ENCODE results near the gene POC1A.
"Not testable (repeated sequence)": the region's sequence is repeated elsewhere in the genome, so short reads cannot be mapped to it uniquely, and the experiment has no call there.

The POC1A gene

DNA sequence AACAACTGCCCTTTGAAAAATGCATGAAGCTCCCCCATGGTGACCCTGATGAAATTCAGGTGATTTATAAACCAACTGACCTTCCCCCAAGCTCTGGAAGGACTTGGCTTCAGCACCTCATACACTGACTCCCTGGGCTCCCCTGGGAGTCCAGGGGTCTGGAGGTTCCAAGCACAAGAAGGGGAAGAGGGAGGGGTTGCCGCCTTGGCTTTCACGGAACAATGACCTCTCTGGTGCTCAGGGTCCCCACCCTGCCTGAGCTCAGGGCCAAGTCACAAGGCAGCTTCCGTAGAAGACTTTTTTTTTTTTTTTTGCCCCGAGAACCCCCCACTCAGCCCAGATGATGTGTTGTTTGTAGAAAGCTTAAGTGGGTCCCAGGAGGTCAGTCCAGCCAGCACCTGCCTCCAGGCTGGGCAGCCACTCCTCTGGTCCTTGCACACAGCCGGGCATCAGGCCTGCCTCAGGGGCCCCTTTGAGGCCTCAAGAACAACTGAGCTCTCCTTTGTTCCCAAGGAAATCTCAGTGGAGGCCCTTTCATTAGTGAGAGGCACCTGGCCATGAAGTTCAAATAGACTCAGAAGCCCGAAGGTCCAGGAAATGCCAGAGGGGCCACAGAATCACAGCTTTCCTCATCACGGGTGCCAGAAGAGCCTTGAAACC, 29.7 kb upstream of the POC1A start:
- FAIRE-seq, result no peak

DNA sequence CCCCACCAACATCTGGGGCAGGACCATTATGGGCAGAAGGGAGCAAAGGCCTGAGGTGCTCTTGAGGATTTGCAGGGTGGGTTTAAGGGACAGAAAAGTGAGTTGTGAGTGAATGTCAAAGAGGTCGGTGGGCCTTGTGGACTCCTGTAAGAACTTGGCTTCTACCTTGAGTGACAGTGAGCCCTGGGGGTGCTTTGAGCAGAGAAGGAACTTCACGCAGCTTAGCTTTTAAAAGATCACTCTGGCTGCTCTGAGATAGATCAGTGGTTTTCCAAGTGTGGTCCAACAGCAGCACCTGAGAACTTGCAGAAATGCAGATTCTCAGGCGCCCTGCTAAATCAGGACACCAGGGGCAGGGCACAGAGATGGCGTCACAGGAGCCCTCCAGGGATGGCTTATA, 28.5 kb upstream of the POC1A start:
- FAIRE-seq, result no peak

DNA sequence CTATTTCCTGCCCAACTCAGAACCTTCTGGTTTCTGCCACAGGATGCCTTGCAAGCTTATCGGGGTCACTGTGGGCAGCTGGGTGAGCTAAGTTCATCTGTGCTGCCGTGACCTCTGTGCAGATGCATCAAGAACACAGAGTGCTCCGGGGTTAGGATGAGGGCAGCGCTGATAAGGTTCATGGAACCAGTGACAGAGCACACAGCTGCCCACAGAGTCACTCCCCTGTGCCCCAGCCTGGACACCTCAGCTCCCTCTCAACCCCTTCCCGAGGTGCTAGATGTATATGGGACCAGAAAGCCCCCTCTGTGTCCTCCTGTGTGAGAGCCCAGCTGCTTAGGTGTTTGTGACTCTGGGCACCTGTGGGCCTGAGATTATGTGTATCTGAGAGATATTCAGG, 28.0 kb upstream of the POC1A start:
- no peak for FAIRE-seq

DNA sequence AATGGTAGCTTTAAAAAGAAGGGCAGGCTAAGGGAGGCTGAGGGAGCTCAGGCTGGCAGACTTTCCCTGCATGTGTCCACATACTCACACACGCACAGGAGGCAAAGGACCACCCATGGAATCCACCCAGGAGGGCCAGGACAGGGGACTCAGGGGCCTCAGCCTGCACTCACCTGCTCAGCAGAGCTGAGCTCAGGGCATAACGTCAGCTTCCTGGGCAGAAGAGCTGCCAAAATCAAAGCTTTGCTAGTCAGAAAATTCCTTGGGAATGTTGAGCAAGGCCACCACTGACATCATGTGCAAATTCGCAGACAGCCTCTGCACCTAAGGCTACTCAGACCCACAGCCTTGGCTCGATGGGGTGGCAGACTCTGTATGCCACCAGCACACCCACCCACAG, 27.3 kb upstream of the POC1A start:
- FAIRE-seq, result no peak

DNA sequence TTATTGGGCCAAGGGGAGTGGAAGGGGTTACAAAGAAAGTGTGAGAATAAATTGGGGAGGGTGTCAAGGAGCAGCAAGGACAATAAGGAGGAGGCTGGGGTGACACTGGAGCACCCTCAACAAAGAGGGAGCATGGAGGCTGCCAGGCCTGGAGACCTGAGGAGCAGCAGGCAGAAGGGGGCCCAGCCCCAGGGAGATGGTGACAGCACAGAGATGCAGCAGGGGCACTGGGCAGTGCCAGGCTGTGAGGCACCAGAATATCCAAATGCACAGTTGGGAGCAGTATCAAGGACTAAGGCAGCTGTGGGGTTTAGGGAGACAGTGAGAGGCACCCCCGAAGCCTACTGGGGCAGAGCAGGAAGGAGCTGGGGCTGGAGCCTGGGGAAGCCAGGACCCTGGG, 24.3 kb upstream of the POC1A start:
- FAIRE-seq, result no peak

DNA sequence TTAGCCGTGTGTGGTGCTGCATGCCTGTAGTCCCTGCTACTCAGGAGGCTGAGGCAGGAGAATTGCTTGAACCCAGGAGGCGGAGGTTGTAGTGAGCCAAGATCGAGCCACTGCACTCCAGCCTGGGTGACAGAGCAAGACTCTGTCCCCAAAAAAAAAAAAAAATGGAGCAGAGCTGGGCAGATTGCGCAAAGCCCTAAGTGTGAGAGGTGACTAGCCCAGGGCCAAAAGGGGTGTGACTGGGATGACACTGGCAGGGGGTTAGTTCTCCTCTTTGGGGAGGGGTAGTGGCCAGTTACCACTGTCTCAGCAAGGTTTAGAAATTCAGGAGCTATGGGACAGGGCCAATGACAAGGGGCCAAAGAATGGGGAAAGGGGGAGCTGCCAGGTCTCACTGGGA, 23.9 kb upstream of the POC1A start:
- not testable (repeated sequence) for FAIRE-seq

DNA sequence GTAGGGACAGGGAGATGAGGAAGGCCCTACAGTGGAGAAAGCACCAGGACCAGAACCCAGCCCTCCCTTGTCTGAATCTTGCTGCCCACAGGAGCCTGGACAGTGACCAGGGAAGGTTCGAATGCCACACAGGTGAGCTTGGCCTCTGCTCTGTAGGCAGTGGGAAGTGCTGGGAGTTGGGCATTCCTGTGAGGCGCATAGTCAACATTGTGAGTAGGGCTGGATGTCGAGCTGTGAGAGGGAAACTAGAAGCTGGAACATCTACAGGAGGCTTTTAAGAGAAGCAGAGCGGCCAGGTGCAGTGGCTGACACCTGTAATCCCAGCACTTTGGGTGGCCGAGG, 23.4 kb upstream of the POC1A start:
- FAIRE-seq, result no peak

DNA sequence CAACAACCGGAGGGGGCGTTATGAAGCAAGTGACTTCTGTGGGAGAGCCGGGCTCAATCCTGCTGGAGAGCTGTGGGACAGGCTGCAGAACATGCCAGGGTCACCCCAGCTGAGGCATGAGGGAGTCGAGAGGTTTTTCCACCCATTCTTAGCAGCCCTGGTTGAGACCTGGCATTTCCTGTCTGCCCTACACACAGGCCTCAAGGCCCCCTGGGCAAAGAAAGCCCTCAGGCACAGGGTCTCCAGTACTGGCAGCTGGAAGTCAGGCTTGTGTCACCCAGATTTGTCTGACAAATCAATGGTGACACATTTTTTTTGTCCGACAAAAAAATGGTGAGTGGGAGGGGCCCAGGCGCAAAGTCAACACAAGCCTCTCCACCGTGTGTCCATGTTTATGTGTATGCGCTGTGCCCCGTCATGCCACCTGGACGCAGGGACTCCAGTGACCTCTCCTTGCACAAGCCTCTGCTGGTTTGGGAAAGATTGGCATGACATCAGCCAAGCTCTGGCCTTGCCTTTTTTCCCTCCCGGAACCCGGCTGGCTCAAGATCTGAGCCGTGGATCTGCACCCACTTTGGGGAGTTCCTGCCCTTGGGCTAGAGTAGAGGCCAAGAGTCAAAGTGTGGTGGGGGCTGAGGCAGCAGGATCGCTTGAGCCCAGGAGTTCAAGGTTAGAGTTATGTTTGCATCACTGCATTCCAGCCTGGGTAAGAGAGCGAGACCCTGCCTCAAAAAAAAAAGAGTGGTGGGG, 22.9 kb upstream of the POC1A start:
- no peak for FAIRE-seq

DNA sequence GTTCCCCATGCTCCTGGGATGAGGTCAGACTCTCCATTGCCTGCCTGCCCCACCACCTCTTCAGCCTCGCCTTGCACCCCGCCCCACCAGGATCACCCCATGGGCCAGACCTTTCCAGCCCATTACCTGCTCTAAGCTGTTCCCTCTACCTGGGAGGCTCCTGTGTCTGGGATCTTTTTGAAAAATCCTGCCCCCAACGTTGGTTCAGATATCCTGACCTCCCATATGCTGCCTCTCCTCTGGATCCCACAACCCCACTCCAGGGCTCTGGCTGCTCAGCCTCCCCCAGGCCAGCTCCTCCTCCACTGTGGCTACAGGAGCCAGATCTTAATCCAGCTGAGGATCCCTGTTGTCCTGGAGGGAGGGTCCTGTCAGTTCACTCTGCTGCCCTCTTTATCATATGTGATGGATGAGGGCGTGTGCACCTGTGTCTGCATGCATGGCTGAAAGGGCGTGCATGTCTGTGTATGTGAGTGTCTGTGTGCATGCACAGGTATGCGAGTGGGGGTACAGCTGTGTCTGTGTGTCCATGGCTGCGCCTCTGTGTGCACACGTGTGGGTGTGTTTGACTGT, 22.0 kb upstream of the POC1A start:
- no peak for FAIRE-seq

DNA sequence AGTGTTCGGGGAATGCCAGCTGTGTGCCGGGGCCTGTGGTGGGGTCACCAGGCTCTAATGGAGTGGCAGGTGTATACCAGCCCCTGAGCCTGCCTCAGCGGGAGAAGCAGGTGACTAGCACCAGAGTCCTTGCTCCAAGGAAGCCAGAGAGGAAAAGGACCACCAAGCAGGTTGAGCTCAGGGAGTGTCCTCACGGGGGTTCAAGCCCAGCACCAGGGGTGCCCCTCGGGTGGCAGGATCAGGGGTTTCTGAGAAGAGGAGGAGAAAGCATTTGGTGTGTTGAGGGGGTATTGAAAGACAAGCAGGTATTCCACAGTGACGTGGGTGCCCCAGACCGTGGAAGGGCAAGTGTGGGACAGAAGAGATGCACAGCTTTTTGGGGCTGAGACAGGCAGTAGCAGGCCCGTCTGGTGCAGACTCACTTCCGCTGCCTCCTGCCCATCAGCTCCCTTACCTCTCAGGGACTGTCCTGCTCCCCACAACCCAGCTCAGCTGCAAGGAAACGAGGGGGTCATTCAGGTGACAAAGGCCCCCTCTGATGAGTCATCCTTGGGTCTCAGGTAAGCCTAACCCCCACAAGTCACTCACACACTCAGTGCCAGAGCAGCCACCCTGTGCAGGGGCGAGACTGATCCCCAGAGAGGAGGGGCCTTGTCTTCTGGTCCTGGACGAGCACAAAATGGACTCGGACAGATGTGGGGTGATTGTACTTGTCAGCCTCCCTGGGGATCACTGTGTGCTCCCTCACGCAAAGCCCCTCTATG, 21.4 kb upstream of the POC1A start:
- FAIRE-seq, result no peak

DNA sequence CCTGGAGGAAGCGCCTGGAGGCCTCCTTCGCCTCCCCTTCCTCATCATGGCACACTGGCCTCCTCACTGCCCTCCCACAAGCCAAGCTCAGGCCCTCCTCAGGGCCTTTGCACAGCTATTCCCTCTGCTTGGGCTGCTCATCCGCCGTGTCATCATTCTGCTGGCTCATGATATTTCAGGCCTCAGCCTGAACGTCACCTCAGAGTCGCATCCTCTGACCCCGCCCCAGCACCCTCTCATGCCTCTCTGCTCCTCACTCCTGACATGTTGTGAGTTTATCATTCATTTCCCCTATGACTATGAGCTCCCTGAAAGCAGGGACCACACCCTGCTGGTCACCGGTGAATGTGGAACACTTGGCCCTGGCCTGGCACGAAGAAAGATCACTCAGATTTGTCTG, 20.7 kb upstream of the POC1A start:
- no peak for FAIRE-seq

DNA sequence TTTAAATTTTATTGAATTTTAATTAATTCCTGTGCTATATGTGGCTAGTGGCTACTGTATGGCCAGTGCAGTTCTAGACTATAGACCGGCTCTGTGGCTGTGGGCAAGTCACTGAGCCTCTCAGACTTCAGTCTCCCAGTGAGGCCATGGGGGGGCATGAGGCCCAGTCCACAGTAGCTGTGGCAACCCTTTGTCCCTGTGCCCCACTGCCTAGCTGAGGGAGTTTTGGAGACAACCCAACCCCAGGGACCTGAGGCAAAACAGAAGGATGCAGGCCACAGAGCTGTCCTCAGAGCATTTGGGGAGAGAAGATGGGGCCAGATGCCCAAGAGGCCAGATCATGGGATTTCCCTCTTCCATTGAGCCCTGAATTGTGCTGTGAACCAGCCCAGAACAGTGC, 18.9 kb upstream of the POC1A start:
- FAIRE-seq, result no peak

DNA sequence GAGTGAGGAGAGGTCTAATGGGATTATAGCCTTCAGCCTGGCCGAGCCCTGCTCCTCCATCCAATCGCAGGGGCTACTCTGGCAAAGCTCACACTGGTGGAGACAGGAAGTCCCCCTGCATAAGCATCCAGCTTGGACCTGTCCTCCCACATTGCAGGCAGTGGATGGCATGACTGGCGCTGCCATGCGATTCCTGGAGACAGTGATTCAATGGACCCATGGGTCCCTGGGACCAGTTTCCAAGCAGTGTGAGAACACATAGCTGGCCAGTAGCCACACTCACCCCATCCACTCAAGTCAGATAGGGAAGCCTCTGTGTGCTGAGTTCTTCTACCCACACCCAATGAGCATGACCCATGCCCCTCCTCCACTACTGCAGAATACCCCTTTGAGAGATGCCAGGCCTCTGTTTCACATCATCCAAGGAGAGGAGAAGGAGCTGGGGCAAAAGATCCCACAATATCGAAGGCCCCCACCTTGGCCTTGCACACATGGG, 18.1 kb upstream of the POC1A start:
- FAIRE-seq, result no peak

DNA sequence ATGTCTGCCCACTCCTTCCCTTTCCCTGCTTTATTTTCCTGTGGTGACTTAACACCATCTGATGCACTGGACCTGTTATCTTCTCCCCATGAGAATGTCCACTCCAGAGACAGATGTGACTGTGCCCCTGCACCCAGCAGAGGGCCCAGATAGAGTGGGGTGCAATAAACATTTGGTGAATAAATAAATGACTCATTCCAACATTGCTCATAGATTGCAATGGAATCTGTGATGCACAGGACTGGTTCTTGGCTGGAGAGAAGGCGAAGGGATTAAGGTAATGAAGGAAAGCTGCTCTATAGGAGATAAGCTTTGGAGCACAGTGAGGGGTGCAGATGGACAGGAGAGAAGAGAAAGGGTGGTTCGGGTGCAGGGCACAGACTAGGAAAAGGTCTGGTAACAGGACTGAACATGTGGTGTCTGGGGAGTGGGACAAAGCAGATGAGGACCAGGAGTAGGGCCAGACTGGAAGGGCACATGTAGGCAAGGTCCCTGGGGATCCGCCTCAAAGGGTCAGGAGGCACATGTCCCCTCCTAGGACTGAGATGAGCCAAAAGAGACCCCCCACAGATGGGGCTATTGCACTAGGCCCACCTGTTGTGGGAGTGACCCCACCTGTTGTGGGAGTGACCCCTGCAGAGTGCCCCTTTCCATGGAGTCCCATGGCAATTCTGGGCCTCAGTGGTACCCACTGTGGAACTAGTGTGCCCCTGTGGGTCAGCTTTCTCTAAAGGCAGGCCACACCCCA, 17.5 kb upstream of the POC1A start:
- no peak for FAIRE-seq

DNA sequence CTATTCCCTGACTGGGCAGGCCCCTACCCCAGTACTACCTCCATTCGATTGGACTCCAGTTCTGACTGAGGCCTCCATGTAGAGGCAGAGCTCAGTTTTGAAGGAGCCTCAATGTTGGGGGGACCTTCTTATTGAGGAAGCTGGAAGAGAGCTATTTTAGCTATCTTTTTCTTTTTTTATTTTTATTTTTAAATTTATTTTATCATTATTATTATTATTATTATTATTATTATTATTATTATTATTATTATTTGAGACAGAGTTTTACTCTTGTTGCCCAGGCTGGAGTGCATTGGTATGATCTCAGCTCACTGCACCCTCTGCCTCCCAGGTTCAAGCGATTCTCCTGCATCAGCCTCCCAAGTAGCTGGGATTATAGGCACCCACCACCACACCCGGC, 16.0 kb upstream of the POC1A start:
- FAIRE-seq, result not testable (repeated sequence)

DNA sequence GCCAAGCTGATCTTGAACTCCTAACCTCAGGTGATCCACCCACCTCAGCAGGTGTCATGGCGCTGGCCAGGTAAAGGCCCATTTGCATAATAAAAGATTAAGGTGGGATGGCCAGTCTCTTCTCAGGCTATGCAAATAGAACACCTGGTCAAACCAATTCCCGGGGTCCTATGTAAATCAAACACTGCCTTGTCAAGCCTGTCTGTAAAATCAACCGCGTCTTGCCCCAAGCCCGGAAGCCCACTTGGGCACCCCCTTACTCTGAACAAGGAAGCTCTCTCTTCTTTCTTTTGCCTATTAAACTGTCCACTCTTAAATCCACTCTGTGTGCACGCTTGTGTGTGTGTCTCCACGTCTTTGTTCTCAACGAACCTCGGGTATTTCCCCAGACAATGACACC, 13.0 kb upstream of the POC1A start:
- FAIRE-seq, result no peak

DNA sequence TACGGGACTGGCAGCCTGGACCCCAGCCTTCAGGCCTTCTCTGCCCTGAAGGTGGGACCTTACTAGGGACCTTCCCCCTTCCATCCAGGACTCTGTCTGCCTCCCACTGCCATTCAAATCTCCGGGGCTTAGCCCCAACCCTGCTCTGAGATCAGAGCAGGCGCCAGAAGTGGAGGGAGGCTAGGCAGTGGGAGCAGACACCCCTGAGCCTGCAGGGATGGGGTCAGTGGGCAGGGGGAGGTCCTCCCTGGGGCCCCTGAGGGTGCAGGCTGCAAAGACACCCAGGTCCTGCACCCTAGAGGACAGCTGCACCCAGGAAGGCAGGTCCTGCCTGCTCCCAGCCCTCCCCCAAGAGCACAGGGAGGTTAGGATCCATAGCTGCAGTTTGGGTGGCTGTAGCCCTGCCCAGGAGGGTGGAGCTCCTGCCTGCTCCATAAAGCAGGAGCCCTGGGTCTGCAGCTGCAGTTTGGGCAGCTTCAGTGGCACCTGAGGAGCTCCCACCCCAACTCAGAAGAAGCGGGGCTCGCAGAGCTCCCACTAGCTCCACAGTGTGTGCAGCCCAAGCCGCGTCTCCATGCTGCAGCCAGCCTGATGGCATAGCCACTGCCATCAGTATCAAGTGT, 8.1 kb upstream of the POC1A start:
- FAIRE-seq, result no peak

DNA sequence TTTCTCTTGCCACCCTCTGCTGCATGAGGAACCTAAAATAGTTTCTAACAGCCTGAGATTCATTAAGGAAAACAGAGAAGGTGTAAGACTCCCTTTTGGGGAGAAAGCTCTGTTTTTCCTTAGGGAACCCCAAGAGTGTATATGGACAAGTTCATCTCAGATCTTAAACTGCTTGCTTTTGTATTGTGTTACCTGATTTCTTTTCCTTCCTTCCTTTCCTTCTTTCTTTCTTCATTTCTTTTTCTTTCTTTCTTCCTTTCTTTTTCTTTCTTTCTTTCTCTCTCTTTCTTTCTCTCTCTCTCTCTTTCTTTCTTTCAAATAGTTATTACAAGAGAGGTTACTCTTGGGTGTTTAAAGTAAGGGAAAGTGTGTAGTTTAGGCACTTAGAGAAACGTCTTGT, 5.3 kb upstream of the POC1A start:
- FAIRE-seq, result no peak

DNA sequence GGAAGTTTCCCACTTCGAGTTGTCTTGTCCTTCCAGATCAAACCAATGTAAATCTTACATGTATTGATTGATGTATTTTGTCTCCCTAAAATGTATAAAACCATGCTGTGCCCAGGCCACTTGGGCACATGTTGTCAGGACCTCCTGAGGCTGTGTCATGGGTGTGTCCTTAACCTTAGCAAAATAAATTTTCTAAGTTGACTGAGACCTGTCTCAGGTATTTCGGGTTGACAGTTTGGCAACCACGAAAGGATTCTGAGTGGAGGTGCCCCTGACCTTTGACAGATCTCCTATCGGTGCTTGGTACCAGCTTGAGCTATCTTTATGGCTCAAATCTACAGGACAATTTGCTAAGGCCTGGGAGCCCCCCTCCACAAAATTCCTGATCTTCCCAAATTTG, 1.7 kb upstream of the POC1A start:
- FAIRE-seq, result no peak

DNA sequence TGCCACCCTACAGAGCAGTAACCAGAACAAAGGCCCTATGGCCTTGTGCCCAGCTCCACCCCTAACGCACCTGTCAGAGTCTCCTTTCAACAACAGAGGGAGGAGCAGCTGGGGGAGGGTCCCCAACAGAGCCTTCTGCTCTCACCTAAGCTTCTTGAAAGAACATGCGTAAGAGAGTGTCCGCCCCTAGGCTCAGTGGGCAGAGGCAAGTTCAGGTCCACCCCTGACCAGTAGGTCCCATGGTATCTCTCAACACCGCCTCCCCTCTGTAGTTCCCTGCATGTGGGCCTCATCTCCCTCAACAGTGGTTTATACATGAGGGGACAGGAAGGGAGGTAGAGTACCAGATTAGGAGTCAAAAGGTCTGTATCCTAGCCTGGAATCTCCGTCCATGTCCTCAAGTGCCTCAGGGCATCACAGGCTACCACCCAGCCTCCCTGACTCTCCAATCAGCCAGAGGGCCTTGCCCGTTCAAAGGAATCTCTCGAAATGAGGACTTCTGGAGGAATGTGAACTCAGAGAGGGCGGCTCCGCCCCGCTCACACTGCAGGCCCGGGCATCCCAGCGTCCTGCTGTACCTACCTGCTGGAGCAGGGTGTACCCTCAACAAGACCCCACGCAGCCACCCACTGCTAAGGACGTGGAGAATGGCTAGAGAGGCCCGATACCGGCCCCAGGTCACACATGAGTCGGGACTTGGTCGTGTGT, 680 bp downstream of the POC1A start:
- FAIRE-seq, result no peak

DNA sequence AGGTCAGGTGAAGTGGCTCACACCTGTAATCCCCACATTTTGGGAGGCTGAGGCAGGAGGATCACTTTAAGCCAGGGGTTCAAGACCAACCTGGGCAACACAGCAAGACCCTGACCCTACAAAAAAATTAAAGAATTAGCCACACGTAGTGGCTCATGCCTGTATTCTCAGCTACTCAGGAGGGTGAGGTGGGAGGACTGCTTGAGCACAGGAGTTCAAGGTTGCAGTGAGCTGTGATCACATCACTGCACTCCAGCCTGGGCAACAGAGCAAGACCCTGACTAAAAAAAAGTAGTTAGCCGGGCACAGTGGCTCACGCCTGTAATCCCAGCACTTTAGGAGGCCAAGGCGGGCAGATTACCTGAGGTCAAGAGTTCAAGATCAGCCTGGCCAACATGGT, 2.2 kb downstream of the POC1A start:
- not testable (repeated sequence) for FAIRE-seq

DNA sequence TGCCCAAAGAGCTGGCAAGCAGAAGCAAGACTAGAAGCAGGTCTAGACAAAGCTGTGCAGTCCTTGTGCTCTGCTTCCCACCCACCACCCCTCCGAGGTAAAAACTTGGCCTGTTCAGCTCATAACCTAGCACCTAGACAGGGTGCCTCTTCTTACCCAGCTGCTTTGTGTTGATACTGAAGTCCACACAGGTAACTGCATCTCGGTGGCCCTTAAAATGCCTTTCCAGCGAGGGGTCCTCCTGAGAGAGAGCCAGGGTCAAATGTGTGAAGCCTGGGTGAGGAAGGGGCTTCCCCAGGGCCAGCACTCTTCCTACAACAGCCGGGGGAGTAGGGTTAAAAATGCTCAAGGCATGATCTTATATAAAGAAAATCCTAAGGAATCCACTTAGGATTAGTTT, 3.4 kb downstream of the POC1A start:
- FAIRE-seq, result no peak
